ENCODE results near the gene PTEN.
"Not testable (repeated sequence)": the region's sequence is repeated elsewhere in the genome, so short reads cannot be mapped to it uniquely, and the experiment has no call there.

The PTEN gene

DNA sequence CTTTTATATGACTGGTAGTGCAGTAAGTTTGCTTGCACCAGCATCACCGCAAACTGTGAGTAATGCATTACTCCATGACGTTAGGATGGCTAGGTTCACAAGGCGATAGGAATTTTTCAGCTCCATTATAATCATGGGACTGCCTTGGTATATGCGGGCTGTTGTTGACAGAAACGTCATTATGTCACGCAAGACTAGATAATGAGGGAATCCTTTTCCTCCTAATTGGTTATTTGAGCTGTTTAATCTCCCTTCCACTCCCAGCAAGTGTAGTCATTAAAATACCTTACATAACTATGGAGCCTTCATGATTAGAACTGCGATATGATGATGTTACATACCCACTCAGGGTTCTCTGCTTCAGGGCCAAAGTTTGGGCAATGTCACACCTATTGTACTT, 17.4 kb upstream of the PTEN start:
- no peak for DNase-seq

DNA sequence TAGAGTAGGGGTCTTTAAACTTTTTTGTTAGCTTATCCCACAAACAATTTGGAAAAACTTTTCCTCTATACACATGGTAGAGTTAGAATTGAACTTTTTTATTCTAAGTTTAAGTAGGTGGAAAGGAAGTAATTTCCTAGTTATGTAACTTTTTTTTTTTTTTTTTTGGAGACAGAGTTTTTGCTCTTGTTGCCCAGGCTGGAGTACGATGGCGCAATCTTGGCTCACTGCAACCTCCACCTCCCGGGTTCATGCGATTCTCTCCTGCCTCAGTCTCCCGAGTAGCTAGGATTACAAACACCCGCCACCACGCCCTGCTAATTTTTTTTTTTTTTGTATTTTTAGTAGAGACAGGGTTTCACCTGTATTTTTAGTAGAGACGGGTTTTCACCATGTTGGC, 16.7 kb upstream of the PTEN start:
- not testable (repeated sequence) for DNase-seq

DNA sequence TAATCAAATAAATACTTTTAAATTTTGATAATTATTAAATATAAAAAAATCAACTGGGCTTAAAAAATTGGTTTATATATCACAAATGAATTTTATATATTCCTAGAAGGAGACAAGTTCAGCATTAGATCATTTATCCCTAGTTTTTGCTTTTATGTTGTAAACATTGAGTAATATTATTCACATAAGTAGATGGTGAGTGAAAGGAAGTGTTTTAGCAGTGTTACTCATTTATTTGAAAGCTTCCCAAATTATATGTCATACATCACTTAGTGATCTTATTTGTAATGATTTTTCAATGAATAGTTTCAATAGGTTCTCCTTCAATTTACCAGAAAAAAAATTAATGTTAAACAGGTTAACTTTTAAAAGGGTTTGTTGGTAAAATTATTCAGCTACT, 15.9 kb upstream of the PTEN start:
- no peak for DNase-seq

DNA sequence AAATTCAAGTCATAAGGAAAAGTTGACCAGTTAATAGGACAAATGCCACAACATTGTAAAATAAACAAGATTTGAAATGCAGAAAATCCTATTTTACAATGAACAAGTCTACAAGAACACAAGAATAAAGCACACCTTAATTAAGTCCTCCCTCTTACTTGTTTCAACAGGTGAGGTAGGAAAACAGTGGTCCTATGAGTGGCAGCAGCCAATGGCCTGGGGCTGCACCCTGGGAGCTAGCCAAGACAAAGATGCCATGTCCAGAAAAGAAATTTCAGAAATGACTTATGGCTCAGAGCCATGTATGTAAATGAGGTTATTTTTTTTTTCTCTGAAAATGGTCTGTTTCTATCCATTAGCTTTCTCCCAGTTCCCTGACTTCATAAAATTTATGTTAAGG, 14.4 kb upstream of the PTEN start:
- DNase-seq: no peak

DNA sequence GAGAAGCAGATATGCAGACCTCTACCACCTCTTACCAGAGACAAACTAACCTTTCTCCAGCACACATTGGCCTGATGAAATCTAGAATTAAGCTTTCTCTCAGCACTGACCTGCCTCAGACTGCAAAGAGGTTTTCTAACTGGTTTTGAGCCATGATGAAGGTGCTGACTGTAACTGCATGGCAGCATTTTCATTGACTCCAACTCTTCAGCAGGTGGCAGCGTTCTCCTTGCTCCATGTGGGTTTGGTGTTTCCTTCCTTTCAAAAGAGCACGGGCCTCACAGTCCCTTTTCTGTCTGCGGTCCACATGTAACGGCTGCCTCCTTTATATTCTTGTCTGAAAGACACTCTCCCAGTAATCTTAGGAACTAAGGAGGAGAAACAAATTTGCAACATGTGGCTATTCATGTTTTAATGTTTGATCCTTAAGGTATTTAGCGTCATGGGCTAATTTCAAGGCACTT, 12.7 kb upstream of the PTEN start:
- peak; percentile 56 for DNase-seq

DNA sequence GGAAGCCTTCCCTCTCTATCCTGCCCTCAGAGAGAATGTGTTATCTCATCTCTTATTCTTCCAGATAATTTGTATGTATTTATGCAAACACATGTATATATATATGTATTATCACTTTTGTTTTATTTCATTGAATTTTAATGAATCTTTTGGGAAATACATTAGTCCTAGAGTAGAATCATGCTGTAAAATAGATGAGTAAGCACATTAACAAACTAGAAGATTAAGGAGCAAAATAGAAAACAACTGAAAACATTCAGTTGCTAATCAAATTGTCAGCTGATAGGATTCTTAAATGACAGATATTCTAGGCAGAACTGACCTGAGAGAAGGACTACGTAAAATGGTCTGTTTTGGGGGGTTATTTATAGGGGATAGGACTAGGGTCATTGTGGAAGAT, 11.3 kb upstream of the PTEN start:
- no peak for DNase-seq

DNA sequence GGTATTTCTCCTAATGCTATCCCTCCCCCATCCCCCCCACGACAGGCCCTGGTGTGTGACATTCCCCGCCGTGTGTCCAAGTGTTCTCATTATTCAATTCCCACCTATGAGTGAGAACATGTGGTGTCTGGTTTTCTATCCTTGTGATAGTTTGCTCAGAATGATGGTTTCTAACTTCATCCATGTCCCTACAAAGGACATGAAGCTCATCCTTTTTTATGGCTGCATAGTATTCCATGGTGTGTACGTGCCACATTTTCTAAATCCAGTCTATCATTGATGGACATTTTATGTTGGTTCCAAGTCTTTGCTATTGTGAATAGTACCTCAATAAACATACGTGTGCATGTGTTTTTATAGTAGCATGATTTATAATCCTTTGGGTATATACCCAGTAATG, 8.2 kb upstream of the PTEN start:
- DNase-seq: not testable (repeated sequence)

DNA sequence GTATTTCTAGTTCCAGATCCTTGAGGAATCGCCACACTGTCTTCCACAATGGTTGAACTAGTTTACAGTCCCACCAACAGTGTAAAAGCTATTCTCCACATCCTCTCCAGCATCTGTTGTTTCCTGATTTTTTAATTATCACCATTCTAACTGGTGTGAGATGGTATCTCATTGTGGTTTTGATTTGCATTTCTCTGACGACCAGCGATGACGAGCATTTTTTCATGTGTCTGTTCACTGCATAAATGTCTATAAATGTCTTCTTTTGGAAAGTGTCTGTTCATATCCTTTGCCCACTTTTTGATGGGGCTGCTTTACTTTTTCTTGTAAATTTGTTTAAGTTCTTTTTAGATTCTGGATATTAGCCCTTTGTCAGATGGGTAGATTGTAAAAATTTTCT, 7.8 kb upstream of the PTEN start:
- not testable (repeated sequence) for DNase-seq

DNA sequence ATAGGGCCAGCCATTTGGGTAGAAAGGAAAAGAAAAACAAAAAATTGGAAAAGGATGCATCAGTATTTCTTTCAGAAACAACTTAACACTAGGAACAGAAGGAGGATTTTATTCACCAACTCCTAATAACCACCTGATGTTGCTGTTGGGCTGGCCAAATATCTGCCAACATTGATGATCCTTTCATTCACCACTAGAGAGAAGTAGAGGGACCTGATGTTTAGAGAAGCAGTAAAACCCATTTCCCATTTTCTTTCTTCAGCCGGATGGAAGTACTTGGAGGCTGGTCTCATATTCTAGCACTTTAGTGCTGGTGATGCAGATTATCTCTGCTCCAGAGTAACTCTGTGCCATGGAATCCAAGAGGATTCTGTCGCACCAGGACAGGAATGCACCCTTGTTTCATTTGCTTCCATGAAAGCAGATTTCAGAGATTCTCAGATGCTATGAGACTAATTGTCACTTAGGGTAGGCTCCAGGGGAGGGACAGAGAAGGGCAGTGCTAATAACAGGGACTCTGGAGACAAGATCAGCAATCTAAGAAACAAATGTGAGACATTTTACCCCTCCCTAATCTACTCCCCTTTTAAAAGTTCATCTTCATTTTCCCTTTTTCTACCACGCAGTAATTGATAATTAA, 3.1 kb upstream of the PTEN start:
- peak; percentile 52 for DNase-seq

DNA sequence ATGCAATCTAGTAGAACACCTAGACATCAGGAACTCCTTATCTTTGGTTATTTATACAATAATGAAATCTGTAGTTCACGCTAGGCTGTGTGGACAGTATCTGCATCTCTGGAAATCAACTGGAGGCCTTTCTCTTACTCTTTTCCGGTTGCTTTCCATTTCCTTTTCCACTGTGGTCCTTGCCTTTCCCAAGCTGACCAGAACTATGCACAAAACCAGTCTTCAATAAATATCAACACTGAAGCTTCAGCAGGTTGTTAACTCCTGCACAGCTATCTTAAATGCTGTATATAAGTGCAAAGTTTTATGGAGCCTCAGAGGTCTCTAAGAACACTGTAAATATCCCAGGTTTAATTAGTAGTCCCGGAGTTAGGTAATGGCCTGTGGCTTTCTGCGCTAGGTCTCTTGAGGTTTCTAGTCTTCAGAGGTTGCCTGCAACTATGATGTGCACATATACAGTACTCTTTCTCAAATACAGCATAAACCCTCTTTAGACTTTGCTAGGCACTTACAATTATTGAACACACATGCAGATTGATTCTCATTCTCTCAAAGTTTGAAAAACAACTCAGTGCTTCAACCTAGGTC, 2.5 kb upstream of the PTEN start:
- no peak for DNase-seq

DNA sequence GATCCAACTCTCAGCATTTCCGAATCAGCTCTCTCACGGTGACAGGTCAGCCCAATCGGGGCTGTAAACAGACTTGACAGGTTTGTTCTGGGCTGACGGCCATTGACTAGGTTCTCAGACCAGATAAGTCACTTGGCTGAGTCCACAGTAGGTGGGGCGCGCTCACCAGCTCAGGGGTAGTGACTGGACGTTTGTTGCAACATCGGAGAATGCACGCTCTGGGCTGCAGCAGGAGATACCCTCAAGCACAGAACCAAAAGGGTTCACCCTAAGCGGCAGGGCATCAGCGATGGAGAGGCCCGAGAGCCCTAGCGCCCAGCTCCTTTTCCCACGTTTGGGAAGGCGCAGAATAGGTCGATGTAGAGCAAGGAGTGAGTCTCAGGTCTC, 1.9 kb upstream of the PTEN start:
- DNase-seq: no peak

DNA sequence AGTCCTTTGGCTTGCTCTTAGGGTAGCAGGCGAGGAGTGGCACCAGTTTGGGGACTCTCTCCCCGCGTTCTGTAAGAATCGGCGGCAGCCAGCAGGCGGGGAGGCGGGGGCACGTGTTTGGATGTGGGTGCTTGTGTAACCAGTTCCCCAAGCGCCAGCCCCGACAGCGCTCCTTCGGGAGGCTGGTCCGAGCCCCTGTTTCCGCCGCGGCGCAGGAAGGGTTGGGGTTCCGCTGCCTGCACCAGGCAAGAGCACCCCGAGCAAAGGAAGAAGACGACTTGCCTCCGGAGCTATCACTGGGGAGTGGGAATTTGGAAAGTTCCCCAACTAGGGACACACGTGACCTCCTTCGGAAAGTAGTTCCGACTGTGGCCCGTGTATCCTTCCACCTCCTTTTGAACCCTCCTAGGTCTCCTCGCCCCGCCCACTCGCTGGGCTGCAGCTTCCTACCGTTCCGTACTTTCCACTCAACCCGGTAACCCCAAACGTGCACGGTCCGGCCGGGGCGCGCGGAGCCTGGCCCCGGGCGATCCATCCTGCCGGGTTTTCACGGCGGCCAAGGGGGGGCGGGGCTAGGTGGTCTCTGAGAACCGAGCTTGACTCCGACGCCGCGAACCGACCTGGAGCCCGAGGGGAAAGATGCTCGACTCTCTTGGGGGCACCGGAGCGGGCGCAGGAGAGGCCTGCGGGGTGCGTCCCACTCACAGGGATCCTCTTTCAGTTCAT, 1.3 kb upstream of the PTEN start:
- peak; percentile 95 for DNase-seq

DNA sequence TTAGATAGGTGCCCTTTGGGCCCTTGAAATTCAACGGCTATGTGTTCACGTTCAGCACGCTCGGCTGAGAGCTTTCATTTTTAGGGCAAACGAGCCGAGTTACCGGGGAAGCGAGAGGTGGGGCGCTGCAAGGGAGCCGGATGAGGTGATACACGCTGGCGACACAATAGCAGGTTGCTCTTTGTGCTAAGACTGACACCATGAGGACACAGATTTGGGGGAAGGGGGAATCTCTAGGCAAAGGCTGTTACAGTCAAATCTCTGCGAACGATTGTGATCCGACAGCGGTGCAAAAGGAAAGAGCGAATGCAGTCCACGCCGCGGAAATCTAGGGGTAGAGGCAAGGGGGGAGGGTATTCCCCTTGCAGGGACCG, 759 bp upstream of the PTEN start:
- DNase-seq: no peak

DNA sequence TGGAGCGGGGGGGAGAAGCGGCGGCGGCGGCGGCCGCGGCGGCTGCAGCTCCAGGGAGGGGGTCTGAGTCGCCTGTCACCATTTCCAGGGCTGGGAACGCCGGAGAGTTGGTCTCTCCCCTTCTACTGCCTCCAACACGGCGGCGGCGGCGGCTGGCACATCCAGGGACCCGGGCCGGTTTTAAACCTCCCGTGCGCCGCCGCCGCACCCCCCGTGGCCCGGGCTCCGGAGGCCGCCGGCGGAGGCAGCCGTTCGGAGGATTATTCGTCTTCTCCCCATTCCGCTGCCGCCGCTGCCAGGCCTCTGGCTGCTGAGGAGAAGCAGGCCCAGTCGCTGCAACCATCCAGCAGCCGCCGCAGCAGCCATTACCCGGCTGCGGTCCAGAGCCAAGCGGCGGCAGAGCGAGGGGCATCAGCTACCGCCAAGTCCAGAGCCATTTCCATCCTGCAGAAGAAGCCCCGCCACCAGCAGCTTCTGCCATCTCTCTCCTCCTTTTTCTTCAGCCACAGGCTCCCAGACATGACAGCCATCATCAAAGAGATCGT, 598 bp downstream of the PTEN start:
- peak; percentile 37 for DNase-seq

DNA sequence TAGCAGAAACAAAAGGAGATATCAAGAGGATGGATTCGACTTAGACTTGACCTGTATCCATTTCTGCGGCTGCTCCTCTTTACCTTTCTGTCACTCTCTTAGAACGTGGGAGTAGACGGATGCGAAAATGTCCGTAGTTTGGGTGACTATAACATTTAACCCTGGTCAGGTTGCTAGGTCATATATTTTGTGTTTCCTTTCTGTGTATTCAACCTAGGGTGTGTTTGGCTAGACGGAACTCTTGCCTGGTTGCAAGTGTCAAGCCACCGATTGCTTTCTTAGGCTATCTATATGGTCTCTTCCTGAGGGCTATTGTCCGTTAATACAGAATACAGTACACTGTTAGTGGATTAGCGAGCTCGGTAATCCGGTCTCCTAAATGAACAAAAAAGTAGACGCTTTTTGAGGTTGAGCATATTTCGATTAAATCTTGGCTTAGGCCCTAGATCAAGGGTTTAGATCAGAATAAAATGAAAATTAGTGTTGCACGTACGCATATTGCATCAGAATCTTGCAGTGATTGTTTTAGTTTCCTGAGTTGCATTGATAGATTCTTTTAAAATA, 1.2 kb downstream of the PTEN start:
- peak; percentile 24 for DNase-seq

DNA sequence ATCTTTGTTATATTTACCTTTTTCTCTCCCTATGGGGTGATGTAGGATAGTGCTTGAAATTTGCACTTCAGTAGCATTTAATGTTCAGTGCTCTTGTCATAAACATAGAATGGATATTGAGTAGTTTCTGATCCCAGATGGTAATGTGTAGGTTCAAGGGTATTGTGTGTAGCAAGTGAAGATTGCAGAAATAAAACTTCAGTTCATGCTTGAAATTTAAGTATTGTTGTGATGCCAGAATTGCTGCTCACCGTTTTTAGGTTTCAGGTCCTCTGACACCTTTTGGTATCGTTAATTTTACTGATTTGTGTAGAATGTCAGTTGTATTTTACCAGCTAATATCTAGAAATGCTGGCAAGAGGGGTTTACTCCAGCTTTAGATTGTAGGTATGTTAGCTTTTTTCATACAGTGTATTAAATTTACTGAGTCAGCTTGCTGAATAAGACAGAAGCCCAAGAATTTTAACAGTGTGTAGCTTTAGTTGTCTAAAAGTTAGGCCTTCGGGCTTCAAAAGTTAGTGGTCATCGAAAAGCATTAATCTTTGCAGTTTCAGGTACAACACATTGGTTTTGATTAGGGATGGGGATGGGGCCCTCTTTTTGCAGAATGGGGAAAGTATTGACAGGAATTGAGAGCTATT, 1.9 kb downstream of the PTEN start:
- DNase-seq: peak; percentile 18

DNA sequence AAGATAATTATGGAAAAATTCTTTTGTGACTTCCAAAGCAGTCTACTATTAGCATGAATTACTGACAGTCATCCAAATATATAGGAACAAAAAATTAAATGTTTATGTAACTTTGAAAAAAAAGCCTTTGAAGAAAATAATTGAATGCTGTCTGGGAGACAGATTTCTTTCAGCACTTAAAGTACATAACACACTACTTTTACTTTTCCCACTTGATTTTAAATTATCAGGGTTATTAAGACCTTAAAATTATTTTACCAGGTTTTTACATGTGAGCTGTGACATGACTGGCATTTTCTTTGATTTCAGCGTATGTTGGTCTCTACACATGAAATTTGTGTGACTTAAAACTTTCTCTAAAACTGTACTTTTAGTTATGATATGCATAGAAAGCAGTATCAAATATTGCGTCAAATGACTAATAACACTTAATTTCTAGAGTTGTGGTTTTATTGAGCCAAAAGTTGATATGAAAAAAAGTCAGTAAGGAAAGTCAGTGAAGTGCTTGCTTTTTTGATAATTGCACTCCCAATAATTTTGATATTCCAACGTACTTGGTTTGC, 3.1 kb downstream of the PTEN start:
- peak; percentile 30 for DNase-seq

DNA sequence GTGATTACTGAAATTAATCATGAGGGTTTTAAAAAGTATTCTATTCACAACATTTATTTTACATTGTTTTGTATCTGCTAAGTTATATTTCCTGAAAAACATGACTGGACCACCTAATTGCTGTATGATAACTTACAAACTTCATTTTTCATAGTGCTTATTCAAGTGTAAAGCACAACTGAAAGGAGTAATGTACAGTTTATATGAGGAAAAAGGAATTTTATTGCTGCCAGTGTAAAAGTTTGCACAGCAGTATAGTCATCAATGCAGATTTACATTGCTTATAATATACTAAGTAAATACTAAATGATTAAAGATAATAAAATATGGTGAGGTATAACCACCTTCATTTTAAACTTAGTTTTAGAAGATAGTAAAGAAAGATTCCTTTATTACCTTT, 4.0 kb downstream of the PTEN start:
- no peak for DNase-seq

DNA sequence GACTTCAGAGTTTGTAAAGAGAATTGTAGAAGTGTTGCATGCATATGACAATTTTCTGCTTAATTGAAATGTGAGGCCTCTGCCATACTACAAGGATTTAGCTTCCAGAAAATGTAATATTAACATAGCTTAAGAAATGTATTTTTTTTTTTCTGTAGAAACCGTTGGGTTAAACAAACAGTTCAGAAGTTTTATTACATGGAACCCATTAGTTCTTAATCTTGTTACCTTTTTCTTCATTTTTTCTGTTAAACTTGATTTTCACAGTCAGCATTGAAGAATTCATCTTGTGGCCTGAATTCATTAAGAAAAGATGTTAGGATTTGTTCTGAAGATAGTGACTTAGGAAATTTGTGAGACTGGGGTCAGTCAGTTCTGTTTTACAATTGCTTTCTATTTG, 4.9 kb downstream of the PTEN start:
- no peak for DNase-seq

DNA sequence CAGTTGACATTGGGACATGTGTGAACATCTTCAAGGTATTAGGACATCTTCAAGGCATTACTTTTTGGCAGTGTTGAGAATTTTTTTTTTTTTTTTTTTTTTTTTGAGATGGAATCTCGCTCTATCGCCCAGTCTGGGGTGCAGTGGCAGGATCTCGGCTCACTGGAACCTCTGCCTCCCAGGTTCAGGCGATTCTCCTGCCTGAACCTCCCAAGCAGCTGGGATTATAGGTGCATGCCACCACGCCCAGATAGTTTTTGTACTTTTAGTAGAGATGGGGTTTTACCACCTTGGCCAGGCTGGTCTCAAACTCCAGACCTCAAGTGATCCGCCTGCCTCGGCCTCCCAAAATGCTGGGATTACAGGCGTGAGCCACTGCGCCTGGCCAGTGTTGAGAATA, 5.7 kb downstream of the PTEN start:
- DNase-seq: not testable (repeated sequence)

DNA sequence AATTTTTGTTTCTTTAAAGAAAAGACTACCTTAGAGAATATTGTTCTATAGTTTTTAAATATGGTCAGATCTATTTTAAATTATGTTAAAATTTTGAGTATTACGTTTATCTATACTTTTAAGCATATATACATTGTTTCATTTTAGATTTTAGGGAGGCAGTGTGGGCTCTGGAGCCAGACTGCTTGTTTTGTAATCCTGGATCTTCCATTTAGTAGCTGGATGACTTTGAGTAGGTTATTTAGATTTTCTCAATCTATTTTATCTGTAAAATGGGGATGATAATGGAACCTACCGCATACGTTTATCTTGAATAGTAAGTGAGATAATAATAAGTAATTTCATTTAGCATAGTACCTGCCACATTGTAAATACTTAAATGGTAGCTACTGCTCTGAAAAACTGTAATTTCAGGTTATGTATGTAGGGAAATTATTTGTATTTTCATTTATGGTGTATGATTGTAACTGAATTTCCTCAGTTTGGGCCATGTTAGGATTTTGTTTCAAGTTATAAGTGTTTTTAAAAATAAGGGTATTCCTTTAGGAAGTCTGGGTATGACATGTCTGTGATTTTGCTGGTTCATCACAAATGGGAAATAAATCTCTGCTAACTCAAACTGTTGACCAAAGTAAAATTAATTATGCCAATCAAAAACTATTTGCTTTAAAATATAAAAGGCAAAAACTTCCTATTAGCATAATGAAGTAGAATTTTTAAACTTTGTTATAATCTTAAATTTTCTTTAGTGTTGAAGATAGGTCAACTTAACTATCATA, 6.5 kb downstream of the PTEN start:
- DNase-seq: no peak

DNA sequence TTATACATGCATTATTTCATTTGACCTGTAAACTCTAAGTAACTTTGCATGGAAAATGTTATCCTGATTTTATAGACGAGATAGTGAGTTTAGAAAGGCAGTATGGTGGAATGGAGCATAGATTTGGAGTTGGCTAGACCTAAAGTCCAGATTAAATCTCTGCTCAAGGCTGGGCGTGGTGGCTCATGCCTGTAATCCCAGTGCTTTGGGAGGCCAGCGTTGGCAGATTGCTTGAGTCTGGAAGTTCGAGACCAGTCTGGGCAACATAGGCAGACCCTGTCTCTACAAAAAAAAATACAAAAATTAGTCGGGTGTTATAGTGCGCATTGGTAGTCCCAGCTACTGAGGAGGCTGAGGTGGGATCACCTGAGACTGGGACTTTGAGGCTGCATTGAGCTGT, 9.4 kb downstream of the PTEN start:
- no peak for DNase-seq
